Esophagus squamous epithelium (tissue), 4 donors: ENCODE results near the gene HRH4.

Source experiments
- CTCF ChIP-seq, 6 experiments: fragments of 450-650 bp in 4 of 6; fragments of 200-600 bp in 2 of 6; sonication (generic) in 2 of 6; IDR thresholded peaks; one replicate each; pipeline ENCODE4 v1.5.1; 2016 to 2019; ENCODE audit warnings: antibody characterized with exemption in 6 of 6, mild to moderate bottlenecking in 4 of 6, moderate library complexity in 4 of 6
- POLR2A ChIP-seq, 4 donors: fragments of 450-650 bp; IDR thresholded peaks; one replicate each; pipeline ENCODE4 v1.6.1; 2017; ENCODE audit warnings: antibody characterized with exemption in 4 of 4, mild to moderate bottlenecking in 4 of 4, moderate library complexity in 3 of 4

- no peak for TF ChIP-seq CTCF (IDR thresholded peaks at IDR 0.05)
- TF ChIP-seq POLR2A (IDR thresholded peaks at IDR 0.05), result no peak
Measured at GRCh38 chr18:24466771-24467170, 6.3 kb downstream of the HRH4 start.
